T1000 (cell line): ENCODE results near the gene TEF.

Source experiments
- DNase-seq: peaks from one replicate; lab custom pipeline; 2025; ENCODE audit warnings: mixed read lengths; lab: John Stamatoyannopoulos, UW

Gene TEF, protein sequence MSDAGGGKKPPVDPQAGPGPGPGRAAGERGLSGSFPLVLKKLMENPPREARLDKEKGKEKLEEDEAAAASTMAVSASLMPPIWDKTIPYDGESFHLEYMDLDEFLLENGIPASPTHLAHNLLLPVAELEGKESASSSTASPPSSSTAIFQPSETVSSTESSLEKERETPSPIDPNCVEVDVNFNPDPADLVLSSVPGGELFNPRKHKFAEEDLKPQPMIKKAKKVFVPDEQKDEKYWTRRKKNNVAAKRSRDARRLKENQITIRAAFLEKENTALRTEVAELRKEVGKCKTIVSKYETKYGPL

DNA sequence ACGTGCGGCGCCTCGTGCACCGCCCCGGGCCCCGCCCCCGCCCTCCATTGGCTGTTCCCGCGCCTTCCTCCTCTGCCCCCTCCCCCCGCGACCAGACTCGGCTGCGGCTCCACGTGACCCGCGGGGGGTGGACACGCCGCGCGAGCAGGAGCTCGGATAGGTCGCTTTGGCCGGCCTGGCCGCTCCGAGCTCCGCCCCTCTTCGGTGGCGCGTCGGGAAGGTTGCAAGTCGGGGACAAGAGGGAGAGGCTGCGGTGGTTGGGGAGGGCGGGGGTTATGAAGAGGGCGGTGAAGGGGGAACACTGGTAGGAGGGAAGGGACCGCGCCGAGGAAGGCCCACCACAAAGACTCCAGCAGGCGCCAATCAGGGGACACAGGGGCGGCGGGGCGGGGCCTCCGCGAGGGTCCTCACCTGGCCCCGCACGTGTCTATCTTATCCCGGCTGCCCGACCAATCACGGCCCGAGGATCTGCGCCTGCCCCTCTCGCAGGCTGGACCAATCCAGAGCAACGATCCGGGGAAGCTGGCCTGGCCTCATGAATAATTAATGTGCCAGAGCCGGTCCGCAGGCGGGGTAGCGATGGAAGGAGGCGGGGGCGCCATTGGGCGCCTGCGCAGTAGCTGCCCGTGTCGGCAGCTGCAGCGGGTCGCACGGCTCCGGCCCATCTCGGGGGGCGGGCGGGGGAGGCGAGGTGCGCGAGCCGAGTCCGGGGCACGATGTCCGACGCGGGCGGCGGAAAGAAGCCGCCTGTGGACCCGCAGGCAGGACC, at the start of gene TEF:
TEF (plus strand) TSS at position 614 of the 769 bp plus-strand sequence; CDS start at position 717, 103 bp downstream.
- peak; percentile 95 for DNase-seq

DNA sequence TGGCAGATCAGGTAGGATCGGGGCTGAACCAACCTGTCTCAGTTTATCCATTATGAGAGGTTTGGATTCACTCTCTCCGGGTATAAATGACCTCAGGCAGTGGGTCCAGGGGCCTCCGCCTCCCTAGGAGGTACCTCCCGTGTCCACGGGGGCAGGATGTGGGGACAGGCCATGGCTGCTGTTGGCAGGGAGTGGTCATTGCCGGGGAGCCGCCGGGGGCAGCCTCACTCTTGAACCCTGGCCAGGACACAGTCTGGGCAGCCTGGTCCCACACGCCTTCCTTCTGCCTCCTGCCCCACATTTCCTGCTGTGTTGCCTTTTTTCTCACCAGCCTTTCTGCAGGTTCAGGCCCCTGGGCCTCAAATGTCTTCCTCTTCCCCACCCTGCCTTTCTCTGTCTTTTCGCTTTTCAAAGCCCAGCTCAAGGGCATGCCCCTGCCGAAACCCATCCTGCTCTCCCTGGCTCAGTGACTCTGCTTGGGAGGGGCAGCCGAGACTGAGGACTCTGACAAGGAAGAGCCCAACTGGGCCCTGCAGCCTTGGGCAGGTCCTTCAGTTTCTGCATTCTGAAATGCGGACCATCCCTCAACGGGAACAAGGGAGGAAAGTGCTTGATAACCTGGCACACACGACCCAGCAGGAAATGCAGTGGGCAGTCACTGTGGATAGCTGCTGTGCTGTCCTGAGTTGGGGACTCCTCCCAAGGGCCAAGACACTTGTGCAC, 49.4 kb upstream of the TEF start:
- no peak for DNase-seq

GRCh38 chr22:41333806-41334205, 47.9 kb upstream of the TEF start:
- no peak for DNase-seq

DNA sequence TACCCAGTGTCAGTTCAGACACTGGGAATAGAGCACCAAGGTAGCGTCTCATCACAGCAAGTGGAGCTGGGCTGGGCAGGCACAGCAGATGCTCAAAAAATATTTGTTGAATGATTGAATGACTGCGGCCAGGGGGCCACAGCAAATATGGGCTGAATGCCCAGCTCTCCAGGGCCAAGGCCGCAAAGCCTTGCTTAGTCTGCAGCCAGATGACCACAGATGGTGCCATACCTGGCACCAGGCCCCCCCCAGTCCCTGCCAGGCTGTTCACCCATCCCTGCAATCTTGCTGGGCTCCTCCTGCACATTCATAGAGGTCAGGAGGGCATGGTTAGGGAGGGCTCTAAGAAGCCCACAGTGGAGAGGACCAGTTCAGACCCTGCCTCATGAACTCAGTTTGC, 47.5 kb upstream of the TEF start:
- no peak for DNase-seq

DNA sequence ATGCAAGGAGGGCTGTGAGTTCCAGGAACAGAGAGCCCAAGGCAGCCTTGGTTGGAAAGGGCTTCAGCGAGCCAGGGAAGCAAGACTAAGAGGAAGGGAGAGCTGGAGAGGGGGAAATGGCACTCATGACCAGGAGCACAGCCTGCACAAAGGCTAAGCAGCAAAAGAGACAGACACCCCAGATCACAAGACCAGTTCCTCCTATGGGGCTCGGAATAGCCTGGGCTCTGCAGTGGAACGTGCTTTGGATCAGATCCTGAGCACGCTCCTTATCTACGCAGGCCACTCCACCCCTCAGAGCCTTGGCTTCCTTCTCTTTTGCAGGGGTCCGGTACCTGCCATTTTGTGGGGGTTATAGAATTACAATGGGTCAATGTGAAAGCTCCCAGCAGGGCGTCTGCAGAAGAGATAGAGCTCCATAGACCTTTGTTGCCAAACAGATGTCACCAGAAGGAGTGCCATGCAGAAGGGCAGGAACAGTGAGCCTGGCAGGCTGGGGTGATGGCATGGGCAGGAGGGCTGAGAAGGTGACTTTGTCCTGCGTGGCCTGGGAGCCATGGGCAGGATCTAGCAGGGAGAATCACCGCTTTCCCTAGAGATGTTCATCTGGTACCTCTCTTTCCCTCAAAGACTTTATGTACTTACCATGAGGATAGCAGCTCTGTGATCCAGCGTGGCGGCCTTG, 46.6 kb upstream of the TEF start:
- no peak for DNase-seq

DNA sequence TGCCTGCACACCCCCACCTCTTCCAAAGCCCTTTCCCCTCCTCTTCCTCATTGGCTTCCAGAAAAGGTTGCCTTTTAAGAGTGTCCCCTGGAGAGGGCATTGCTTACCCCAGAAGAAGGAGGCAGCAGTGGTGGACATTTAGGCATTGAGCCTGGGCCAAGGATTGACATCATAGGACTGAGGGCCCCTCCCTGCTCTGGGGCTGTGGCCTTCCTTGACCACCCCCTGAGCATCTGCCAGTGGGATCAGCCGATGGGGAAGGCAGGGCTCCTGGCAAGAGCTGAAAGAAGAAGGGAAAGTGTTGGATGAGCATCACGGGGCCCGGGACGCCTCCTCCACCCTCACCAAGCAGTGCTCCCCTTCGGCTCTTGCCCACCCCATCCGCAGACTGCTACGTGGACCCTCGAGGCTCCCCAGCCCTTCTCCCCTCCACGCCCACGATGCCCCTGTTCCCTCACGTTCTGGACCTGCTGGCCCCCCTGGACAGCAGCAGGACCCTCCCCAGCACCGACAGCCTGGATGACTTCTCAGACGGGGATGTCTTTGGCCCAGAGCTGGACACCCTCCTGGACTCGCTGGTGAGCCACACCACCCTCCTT, 43.0 kb upstream of the TEF start:
- no peak for DNase-seq

DNA sequence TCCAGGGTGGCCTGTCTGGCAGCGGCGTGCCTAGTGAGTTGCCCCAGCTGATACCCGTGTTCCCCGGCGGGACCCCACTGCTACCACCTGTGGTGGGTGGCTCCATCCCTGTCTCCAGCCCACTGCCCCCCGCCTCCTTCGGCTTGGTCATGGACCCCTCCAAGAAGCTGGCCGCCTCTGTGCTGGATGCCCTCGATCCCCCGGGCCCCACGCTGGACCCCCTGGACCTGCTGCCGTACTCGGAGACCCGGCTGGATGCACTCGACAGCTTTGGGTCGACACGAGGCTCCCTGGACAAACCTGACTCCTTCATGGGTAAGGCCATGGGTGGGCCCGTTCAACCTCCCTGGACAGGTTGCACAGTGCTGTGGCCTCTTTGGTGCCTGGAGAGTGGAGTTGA, 41.9 kb upstream of the TEF start:
- no peak for DNase-seq

DNA sequence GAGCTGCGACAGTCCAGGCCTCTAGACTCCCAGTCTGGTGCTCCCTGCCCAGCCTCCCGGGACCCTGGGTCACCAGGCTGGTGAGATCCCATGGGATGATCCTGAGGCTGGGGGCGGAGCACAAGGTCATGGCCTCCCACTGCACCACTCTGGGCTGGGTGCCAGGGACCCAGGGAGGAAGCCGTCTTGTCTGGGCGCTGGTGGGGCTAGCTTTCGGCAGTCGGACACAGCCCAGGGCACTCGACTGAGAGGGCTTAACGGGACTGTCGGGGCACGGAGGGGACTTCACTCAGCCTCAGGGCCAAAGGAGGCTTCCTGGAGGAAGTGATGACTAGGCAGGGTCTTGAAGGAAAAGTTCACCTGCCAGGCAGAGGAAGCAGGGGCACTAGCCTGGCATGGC, 41.4 kb upstream of the TEF start:
- no peak for DNase-seq

DNA sequence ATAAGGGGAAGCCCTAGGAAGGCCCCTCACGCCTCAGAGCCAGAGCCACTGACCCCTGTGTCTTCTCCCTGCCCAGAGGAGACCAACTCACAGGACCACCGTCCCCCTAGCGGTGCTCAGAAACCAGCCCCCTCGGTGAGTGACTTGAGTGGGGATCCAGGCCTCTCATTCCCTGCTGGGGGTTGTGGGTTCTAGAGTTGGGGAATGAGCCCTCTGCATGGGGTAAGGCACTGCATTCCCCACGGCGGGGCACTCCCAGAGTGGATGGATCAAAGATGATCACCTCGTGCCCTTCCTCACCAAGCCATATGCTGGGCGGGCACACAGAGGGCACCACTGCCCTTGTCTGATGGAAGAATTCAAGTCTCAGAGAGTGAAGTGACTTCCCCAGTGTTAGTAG, 40.7 kb upstream of the TEF start:
- no peak for DNase-seq

- DNase-seq, result no peak
Observed at GRCh38 chr22:41341990-41342389, 39.8 kb upstream of the TEF start.

GRCh38 chr22:41343300-41343699, 38.4 kb upstream of the TEF start:
- no peak for DNase-seq

DNA sequence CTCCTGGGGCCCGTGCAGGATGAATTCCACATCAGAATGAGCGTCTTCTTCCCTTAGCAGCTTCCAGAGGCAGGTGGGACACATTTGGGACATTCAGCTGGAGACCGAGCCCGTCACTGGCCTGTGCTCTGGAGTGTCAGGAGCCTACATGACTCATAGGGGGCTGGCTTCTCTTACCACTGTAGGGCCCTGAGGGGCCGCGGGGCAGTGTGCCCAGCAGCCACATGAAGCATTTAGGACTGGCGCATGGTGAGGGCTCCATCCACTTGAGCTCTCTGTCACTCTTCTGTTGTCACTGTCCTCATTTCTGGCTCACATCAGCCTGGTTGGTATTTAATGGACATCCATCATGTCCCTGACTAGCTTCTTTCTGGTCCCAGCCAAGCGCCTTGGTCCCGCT, 38.0 kb upstream of the TEF start:
- DNase-seq, result no peak

DNA sequence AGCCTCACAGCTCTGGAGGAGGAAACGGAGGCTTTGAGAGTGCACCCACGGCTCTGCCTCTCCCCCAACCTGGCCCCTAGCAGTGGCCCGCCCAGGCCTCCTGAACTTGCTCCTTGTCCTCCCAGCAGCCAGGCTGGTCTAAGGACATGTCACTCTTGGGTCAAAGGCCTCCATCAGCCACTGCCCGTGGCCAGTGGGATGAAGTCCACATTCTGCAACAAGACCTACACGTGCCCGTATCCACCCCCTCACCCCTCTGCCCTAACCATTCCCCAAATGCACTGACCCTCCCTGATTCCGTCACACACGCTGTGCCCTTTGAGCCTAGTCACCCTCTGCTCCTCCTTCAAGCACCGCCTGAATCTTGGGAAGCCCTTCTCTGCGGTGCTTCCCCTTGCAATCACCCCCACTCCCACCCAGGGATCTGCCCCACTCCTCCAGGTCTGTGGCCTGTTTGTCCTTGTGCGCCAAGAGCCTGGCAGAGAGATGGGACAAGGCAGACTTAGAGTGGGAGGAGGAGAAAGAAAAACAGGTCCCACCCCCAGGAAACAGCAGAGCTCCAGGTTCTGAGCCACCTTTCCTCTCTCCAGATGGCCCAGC, 37.5 kb upstream of the TEF start:
- no peak for DNase-seq

GRCh38 chr22:41345807-41346335, 35.9 kb upstream of the TEF start:
- DNase-seq, result no peak

DNA sequence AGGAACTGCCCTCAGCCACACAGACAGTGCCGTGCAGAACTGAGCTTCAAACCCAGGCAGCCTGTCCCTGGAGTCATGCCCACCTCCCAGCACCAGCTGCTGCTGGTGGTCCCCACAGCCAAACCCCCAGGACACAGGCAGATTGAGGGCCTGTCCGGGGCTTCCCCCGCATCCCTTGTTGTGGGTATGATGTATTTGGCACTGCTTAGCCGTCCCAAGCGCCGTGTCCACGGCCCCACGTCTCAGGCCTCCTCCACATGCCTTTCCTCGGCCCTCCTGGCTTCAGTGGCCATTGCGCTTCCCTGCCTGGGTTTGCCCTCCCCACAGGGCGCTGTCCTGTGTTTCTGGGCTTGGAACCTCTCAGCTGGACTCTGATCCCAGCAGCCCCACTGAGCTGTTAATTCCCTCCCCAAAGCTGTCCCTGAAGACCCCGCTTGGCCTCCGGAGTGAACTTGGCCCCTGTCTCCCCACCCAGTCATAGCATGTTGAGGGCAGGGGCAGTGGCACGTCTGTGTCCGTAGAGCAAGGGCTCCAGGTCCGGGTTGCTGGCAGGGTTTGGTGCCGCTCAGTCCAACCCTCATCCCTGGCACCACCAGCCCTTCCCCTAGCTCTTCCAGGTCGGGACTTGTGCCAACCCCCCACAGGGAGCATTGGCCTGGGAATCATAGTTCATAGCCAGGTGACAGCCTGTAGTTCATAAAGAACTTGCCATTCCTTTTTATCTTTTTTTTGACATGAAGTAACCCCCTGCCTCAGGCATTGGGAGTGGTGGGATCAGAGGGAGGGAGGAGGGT, 34.5 kb upstream of the TEF start:
- DNase-seq, result no peak

- DNase-seq, result no peak
Observed at GRCh38 chr22:41348964-41349484, 32.7 kb upstream of the TEF start.

- DNase-seq, result no peak
Observed at GRCh38 chr22:41350087-41350486, 31.7 kb upstream of the TEF start.

DNA sequence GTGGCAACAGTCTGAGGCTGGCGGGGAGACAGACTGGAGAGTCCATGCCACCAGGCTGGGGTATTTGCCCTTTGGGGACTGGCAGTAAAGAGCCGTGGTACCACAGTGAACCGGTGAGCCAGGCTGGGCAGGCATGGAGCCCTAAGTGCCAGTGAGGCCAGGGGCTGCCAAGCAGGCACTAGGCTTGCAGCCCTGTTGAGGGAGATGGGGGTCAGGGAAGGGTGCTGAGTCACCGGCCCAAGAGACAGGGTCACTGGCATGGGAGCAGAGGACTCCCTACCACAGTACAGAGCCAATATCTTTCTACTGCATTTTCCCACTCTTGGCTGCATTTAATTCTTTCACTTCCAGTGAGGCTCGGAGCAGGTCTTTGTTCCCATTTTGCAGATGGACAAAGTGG, 30.7 kb upstream of the TEF start:
- DNase-seq, result no peak

- no peak for DNase-seq
Observed at GRCh38 chr22:41352058-41352457, 29.7 kb upstream of the TEF start.
